Small intestine (tissue), 16 donors: ENCODE measurements around the gene MS4A13. TPM values are rescaled to one million over a fixed set of nuclear protein-coding genes. Genes with fewer than 3 reads are reported as not detected.

Experiments
- DNase-seq, 2 donors: peaks; one replicate each; pipeline versions ENCODE4 v3.0.0 to v3.0.0-alpha.2; 2013
- FAIRE-seq: peaks from 2 replicates; lab custom pipeline; 2012; peaks lifted over from hg19 to GRCh38; lab: Jason Lieb, UNC
- H3K27ac ChIP-seq, 3 donors: one replicate each; pipeline ENCODE4 v1.5.1; 2013; ENCODE audit warnings: low read length in 2 of 3, mild to moderate bottlenecking in 2 of 3, control low read depth in 1 of 3, inconsistent platforms in 1 of 3, low read depth in 1 of 3, moderate library complexity in 1 of 3
- H3K27me3 ChIP-seq, 3 donors: one replicate each; pipeline ENCODE4 v1.6.1; 2013; ENCODE audit warnings: low read length in 3 of 3, inconsistent platforms in 1 of 3; ENCODE audit not compliant: control insufficient read depth in 3 of 3, insufficient read depth in 3 of 3
- H3K36me3 ChIP-seq, 3 donors: one replicate each; pipeline ENCODE4 v1.6.1; 2013; ENCODE audit warnings: low read length in 3 of 3, inconsistent platforms in 1 of 3, low read depth in 1 of 3, mild to moderate bottlenecking in 1 of 3, moderate library complexity in 1 of 3; ENCODE audit not compliant: control insufficient read depth in 3 of 3, insufficient read depth in 2 of 3
- H3K4me1 ChIP-seq, 3 donors: one replicate each; pipeline ENCODE4 v1.6.1; 2013; ENCODE audit warnings: low read length in 2 of 3, inconsistent platforms in 1 of 3, low read depth in 1 of 3, mild to moderate bottlenecking in 1 of 3, moderate library complexity in 1 of 3; ENCODE audit not compliant: control insufficient read depth in 3 of 3, insufficient read depth in 2 of 3
- H3K4me3 ChIP-seq, 3 donors: one replicate each; pipeline ENCODE4 v1.5.1; 2013; ENCODE audit warnings: low read length in 3 of 3, control low read depth in 1 of 3, inconsistent platforms in 1 of 3, low read depth in 1 of 3, mild to moderate bottlenecking in 1 of 3, moderate library complexity in 1 of 3
- H3K9me3 ChIP-seq, 2 donors: one replicate each; pipeline ENCODE4 v1.6.1; 2013; ENCODE audit warnings: low read depth in 1 of 2, low read length in 1 of 2; ENCODE audit not compliant: control insufficient read depth in 2 of 2, insufficient read depth in 1 of 2
- WGBS, 3 donors: extraction: QIAGEN DNeasy Blood & Tissue Kit; methylation state at CpG; one replicate each; pipeline ENCODE4 v1.1.7; 2013; 5-methylcytosine and 5-hydroxymethylcytosine counted together
- long read RNA-seq, 10 donors: transcript quantifications; one replicate each; lab custom pipeline, GENCODE V29; 2026
- polyA plus RNA-seq, 4 donors: library from polyadenylated mRNA; stranded (reverse) in 3 of 4; unstranded in 1 of 4; fragments of 200-250 nt in 3 of 4; fragments of 120-200 nt in 1 of 4; gene quantifications; one replicate each; pipeline versions ENCODE4 v1.2.1 to v1.2.3, GENCODE V29; 2013
- donor health status: healthy with polysubstance abuse.
- donor health status: control.
- donor health status: control.
- donor health status: Bipolar disorder and iron deficiency.
- donor health status: healthy.

MS4A13 gene, protein sequence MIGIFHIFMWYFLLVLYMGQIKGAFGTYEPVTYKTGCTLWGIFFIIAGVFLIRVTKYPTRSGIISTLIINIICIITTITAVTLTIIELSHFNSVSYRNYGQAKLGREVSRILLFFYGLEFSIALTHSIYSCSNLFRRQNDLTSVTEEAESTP
- not detected for polyA plus RNA-seq
- long read RNA-seq, donor 1: 0 reads
- long read RNA-seq, donor 2: 0 reads
- long read RNA-seq, donor 3: 0 reads
- long read RNA-seq, donor 4: 0 reads
- long read RNA-seq, donor 5: 0 reads
- long read RNA-seq, donor 6: 0 reads
- long read RNA-seq, donor 7: 0 reads
- long read RNA-seq, donor 8: 0 reads
- long read RNA-seq, donor 9: 0 reads
- long read RNA-seq, donor 10: 0 reads

DNA sequence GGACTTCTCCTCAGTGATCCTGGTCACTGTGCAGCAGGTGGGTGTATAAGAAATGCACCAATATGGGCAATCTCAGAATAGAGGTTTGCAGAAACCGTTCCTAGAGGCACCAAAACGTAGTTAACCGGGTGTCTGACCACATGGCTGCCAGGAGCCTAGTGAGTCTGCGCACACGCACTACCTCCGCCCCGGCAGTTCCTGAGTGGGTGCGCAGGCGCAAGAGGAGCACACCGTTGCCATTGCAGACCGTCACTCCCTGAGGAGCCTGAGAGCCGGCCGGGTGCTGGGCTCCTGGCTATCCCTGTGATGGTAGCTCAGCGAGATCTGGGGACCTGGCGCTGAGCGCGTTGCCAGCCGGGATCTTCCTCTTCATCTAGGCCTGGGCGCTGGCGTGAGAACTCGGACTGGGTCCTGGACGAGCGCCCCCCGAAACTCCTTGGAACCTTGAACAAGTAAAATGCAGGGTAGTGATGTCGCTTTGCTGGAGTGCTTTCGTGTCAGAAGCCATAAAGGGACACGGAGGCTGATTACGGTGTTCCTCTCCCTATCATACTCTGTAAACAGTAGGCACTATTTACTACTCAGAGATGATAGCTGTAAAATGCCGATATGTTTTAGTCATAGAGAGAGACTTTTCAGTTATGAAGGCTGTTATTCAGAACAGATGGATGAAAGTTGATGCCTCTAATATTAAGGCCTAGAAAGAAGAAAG lies at the start of gene MS4A13:
MS4A13 (plus strand) TSS at position 249 of the 712 bp plus-strand sequence. CDS start 2,692 bp downstream, outside the sequence.
- 90 to 94% (median 91%) methylated on average over 29 of the region's 29 CpGs for WGBS, 3 donors

DNA sequence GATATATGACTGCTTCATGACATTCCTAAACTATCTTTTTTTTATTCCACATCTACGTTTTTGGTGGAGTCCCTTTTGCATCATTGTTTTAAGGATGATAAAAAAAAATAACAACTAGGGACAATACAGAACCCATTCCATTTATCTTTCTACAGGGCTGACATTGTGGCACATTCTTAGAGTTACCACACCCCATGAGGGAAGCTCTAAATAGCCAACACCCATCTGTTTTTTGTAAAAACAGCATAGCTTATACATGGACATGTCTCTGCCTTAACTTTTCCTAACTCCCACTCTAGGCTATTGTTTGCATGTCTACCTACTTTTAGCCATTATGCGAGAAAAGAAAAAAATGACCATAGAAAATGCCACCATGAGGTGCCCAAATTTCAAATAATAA lies 46.4 kb upstream of the MS4A13 start:
- Histone ChIP-seq H3K27ac (no peak overlapping the region), H3K36me3 (no peaks in the 10 kb centered on the region), H3K9me3 (no peaks in the 10 kb centered on the region), H3K4me3 (no peak overlapping the region), H3K27me3 (no peaks in the 10 kb centered on the region), H3K4me1 (no peaks in the 10 kb centered on the region)
- DNase-seq: no peak
- no peak for FAIRE-seq
- 64 to 79% (median 67%) methylated on average over 2 of the region's 2 CpGs for WGBS, 3 donors

More for the DNA sequence above, at the start of gene MS4A13:
- Histone ChIP-seq H3K4me3 (no peak within 1 kb of the TSS), H3K27ac (no peak within 1 kb of the TSS), H3K4me1 (no peaks in the 10 kb centered on the region), H3K36me3 (no peaks in the 10 kb centered on the region), H3K27me3 (peaks cover 0 to 2% (median 0%) of the 10 kb centered on the region in 3 donors), H3K9me3 (no peaks in the 10 kb centered on the region)
- DNase-seq (no peak), FAIRE-seq (no peak)

GRCh38 chr11:60469723-60470122 lies 45.5 kb upstream of the MS4A13 start:
- WGBS, 3 donors: 60 to 66% (median 63%) methylated on average over 2 of the region's 2 CpGs
- no peaks in the 10 kb centered on the region for H3K9me3 ChIP-seq
- no peak for DNase-seq
- no peaks in the 10 kb centered on the region for H3K36me3 ChIP-seq
- H3K4me3 ChIP-seq: no peak overlapping the region
- FAIRE-seq: no peak
- no peaks in the 10 kb centered on the region for H3K27me3 ChIP-seq
- H3K27ac ChIP-seq: no peak overlapping the region
- no peaks in the 10 kb centered on the region for H3K4me1 ChIP-seq

DNA sequence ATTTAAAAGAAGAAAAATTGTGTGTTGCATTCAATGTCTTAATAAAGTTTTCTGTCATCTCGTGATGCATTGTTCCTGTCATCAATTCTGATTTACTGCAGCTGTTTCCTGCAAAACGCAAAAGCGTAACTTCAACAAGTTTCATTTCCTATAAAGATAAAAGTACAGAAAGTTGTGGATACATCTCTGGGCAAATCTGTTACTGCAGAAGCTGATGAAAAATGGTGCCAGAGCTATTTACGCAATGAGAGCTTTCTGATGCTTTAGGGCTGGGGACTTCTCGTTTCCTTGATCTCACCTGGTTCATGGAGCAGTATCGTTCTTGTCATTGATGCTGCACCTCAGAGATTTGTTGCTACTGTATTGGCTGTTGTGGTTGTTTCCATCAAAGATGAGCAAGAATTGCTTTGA lies 38.2 kb upstream of the MS4A13 start:
- no peaks in the 10 kb centered on the region for H3K27me3 ChIP-seq
- H3K36me3 ChIP-seq: no peaks in the 10 kb centered on the region
- no peak overlapping the region for H3K27ac ChIP-seq
- no peaks in the 10 kb centered on the region for H3K9me3 ChIP-seq
- no peaks in the 10 kb centered on the region for H3K4me1 ChIP-seq
- no peak overlapping the region for H3K4me3 ChIP-seq
- no peak for DNase-seq
- WGBS, 3 donors: 53 to 77% (median 59%) methylated on average over 6 of the region's 6 CpGs
- FAIRE-seq: no peak

- DNase-seq: no peak
- FAIRE-seq: no peak
- no peak overlapping the region for H3K27ac ChIP-seq
- no peaks in the 10 kb centered on the region for H3K36me3 ChIP-seq
- 33 to 48% (median 42%) methylated on average over 2 of the region's 2 CpGs for WGBS, 3 donors
- no peaks in the 10 kb centered on the region for H3K27me3 ChIP-seq
- no peaks in the 10 kb centered on the region for H3K4me1 ChIP-seq
- no peak overlapping the region for H3K4me3 ChIP-seq
- no peaks in the 10 kb centered on the region for H3K9me3 ChIP-seq
Measured at GRCh38 chr11:60482361-60482760, 32.8 kb upstream of the MS4A13 start.

- H3K36me3 ChIP-seq: no peaks in the 10 kb centered on the region
- no peaks in the 10 kb centered on the region for H3K27me3 ChIP-seq
- H3K4me1 ChIP-seq: no peaks in the 10 kb centered on the region
- 43 to 72% (median 55%) methylated on average over 5 of the region's 5 CpGs for WGBS, 3 donors
- no peak for FAIRE-seq
- DNase-seq: peak; percentile 42 to 60
- no peak overlapping the region for H3K4me3 ChIP-seq
- no peak overlapping the region for H3K27ac ChIP-seq
- no peaks in the 10 kb centered on the region for H3K9me3 ChIP-seq
Measured at GRCh38 chr11:60485987-60486386, 29.2 kb upstream of the MS4A13 start.

DNA sequence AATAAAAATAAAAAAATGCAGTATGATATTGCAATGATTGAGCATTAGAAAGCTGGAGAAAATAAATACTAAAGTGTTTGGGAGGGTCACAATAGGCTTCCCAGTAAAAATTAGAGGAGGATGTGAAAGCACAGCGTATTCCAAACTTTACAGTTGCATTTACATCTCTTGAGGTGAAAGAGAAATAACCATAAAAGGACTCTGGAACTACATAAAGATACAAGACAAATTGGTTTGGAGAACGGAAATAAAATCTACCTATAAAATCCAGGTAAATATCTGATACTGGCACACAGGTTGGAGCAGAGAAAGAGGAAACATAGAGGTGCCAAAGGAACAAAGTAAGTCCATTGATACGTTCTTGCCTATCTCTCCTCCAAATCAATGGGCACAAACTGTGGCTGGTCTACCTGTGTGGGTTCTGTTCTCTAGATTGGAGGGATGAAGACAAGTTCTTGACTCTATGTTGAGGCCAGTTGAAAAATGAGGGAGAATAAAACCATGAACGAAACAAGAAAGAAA lies 22.6 kb upstream of the MS4A13 start, which contains the start of gene MS4A12:
MS4A12 (plus strand) TSS at position 291 of the 522 bp plus-strand sequence. CDS start 4,541 bp downstream, outside the sequence.
- no peak for FAIRE-seq

DNA sequence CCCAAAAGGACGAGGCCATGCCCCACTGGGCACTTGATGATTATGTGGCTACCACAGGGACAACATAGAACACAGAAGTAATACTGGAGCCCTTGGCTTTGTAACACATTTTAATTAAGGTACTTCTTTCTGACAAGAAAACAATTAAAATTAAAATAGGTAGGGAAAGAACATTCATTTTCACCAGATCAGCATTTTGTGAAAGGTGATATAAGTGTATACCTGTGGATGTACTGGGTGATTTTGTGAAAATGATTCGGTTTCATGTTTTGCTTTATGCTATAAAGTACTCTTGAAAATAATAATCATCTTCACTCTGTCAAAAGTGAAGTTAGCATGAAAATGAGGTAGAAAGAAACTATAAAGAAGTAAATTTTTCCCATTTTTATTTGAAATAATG lies 21.7 kb upstream of the MS4A13 start:
- Histone ChIP-seq H3K9me3 (no peaks in the 10 kb centered on the region), H3K27me3 (peaks cover 0 to 2% (median 0%) of the 10 kb centered on the region in 3 donors), H3K4me1 (no peaks in the 10 kb centered on the region), H3K36me3 (no peaks in the 10 kb centered on the region), H3K4me3 (no peak overlapping the region), H3K27ac (no peak overlapping the region)
- no peak for FAIRE-seq
- no peak for DNase-seq
- WGBS, 3 donors: 83 to 88% (median 85%) methylated on average over 2 of the region's 2 CpGs

More for the DNA sequence above, 22.6 kb upstream of the MS4A13 start, which contains the start of gene MS4A12:
- Histone ChIP-seq H3K27ac (no peak within 1 kb of the TSS), H3K27me3 (peaks cover 0 to 2% (median 0%) of the 10 kb centered on the region in 3 donors), H3K4me1 (no peaks in the 10 kb centered on the region), H3K9me3 (no peaks in the 10 kb centered on the region), H3K36me3 (no peaks in the 10 kb centered on the region), H3K4me3 (no peak within 1 kb of the TSS)
- no peak for DNase-seq
- 50 to 77% (median 59%) methylated on average over 4 of the region's 4 CpGs for WGBS, 3 donors
